MM.1S (cell line): ENCODE results near the gene NLGN2.

Experiments
- CTCF ChIP-seq: fragments of 300-600 bp; sonication (generic); IDR thresholded peaks from 2 replicates; pipeline ENCODE4 v1.5.1; 2016; ENCODE audit warnings: antibody characterized with exemption, low read length, mixed read lengths
- EZH2 ChIP-seq: fragments of 300-600 bp; sonication (generic); optimal IDR thresholded peaks from 2 replicates; pipeline ENCODE3; 2017; ENCODE audit warnings: low read depth, mild to moderate bottlenecking, antibody characterized with exemption, low read length, mixed read lengths

DNA sequence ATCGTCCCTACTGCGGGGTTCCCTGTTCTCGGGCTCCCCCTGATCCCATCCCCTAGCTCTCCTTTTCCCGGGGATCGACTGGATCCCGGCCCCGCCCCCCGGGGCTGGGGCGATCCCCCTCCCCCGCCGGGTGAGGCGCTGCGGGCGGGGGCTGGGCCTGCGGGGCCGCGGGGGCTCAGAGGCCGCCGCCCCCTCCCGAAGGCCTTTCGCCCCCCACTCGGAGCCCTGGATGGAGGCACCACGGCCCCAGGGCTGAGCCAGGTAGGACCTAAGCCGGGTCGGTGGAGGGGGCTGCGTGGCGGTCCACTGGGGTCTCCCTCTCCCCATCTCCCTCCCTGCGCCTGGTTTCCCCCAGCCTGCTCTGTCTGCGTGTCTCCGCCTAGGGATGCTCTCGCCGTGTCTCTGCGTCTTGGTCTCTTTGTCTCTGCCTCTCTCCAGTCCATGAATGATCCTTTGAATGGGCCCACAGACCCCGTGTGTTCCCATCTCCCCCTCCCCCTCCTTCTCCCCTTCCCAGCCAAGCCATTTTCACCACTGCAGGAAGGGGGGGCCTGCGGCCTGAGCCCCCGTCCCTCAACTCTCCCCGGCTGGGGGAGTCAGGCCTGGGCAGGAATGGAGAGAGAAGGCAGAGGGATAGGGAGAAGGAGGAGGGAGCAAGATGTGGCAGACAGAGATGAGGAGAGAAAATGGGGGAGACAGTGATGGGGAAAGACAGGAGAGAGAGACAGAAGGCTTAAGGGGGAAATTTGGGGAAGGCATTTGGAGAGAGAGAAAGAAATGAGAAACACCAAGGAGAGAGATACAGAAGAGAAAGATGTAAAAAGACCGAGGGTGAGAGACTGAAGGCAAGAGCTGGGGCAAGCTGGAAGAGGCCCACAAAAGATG lies 2.1 kb upstream of the NLGN2 start:
- TF ChIP-seq EZH2: no peak
- no peak for TF ChIP-seq CTCF
